Measurements from ENCODE around the gene GALK1. TPM values are rescaled to one million over a fixed set of nuclear protein-coding genes. Genes with fewer than 3 reads are reported as not detected.

GALK1 gene
- total and polyA plus RNA-seq, 2 donors (not counting 1 experiment from before 2014, with no cell fraction given), result 10.2 to 62.8 TPM

- Histone ChIP-seq H4K20me1 (ENCODE audit: control insufficient read depth, extremely low read depth, insufficient read depth, low read length) (no peaks in the 10 kb centered on the region), H3K27me3 (ENCODE audit: control insufficient read depth, insufficient read depth, low read length) (no peaks in the 10 kb centered on the region), H3K4me1 (ENCODE audit: control insufficient read depth, extremely low read depth, insufficient read depth, low read length) (no peaks in the 10 kb centered on the region), H3K36me3 (ENCODE audit: control insufficient read depth, insufficient read depth, low read length) (no peaks in the 10 kb centered on the region), H3K9me3 (ENCODE audit: control insufficient read depth, insufficient read depth, low read depth, low read length) (no peaks in the 10 kb centered on the region), H3K9ac (ENCODE audit: insufficient read depth, low read length) (no peak overlapping the region), H3K79me2 (ENCODE audit: control insufficient read depth, insufficient read depth, low read length) (no peaks in the 10 kb centered on the region), H3K4me2 (ENCODE audit: extremely low read depth, insufficient read depth, low read length) (no peak overlapping the region), H3K4me3 (replicated peaks in 1 of 4; ENCODE audit: control extremely low read depth in 1 of 4, insufficient read depth in 1 of 4, low read depth in 3 of 4, low read length in 4 of 4) (no peak overlapping the region), H3K27ac (ENCODE audit: insufficient read depth, low read length) (no peak overlapping the region), H2AFZ (ENCODE audit: low read length) (no peak overlapping the region)
- no peak for TF ChIP-seq CTCF (conservative IDR thresholded peaks at IDR 0.05 in 1 of 2, IDR thresholded peaks at IDR 0.05 in 1 of 2; ENCODE audit: low read depth in 1 of 2, low read length in 2 of 2)
- DNase-seq (ENCODE audit: low read depth in 2 of 2), result no peak
Observed at GRCh38 chr17:75739174-75739573, 25.8 kb downstream of the GALK1 start.

- Histone ChIP-seq H3K27ac (ENCODE audit: insufficient read depth, low read length) (no peak overlapping the region), H3K4me2 (ENCODE audit: extremely low read depth, insufficient read depth, low read length) (no peak overlapping the region), H3K4me1 (ENCODE audit: control insufficient read depth, extremely low read depth, insufficient read depth, low read length) (no peaks in the 10 kb centered on the region), H3K4me3 (replicated peaks in 1 of 4; ENCODE audit: control extremely low read depth in 1 of 4, insufficient read depth in 1 of 4, low read depth in 3 of 4, low read length in 4 of 4) (no peak overlapping the region), H3K9me3 (ENCODE audit: control insufficient read depth, insufficient read depth, low read depth, low read length) (no peaks in the 10 kb centered on the region), H3K79me2 (ENCODE audit: control insufficient read depth, insufficient read depth, low read length) (no peaks in the 10 kb centered on the region), H3K9ac (ENCODE audit: insufficient read depth, low read length) (no peak overlapping the region), H4K20me1 (ENCODE audit: control insufficient read depth, extremely low read depth, insufficient read depth, low read length) (no peaks in the 10 kb centered on the region), H3K27me3 (ENCODE audit: control insufficient read depth, insufficient read depth, low read length) (no peaks in the 10 kb centered on the region), H3K36me3 (ENCODE audit: control insufficient read depth, insufficient read depth, low read length) (no peaks in the 10 kb centered on the region), H2AFZ (ENCODE audit: low read length) (no peak overlapping the region)
- TF ChIP-seq EZH2 (IDR thresholded peaks at IDR 0.05; ENCODE audit: low read length, missing control alignments) (no peak), CTCF (conservative IDR thresholded peaks at IDR 0.05 in 1 of 2, IDR thresholded peaks at IDR 0.05 in 1 of 2; ENCODE audit: low read depth in 1 of 2, low read length in 2 of 2) (no peak)
- no peak for DNase-seq (ENCODE audit: low read depth in 2 of 2)
Observed at GRCh38 chr17:75738218-75738802, 26.7 kb downstream of the GALK1 start.

GRCh38 chr17:75737133-75737962 is 27.6 kb downstream of the GALK1 start:
- no peak overlapping the region for H3K4me2 ChIP-seq (ENCODE audit: extremely low read depth, insufficient read depth, low read length)
- DNase-seq (ENCODE audit: low read depth in 2 of 2), result no peak
- no peak for TF ChIP-seq CTCF (conservative IDR thresholded peaks at IDR 0.05 in 1 of 2, IDR thresholded peaks at IDR 0.05 in 1 of 2; ENCODE audit: low read depth in 1 of 2, low read length in 2 of 2)
- TF ChIP-seq EZH2 (IDR thresholded peaks at IDR 0.05; ENCODE audit: low read length, missing control alignments), result no peak

More at GRCh38 chr17:75737133-75737962, 27.6 kb downstream of the GALK1 start:
- no peaks in the 10 kb centered on the region for H3K9me3 ChIP-seq (ENCODE audit: control insufficient read depth, insufficient read depth, low read depth, low read length)
- no peaks in the 10 kb centered on the region for H3K79me2 ChIP-seq (ENCODE audit: control insufficient read depth, insufficient read depth, low read length)
- H3K27me3 ChIP-seq (ENCODE audit: control insufficient read depth, insufficient read depth, low read length), result no peaks in the 10 kb centered on the region
- H4K20me1 ChIP-seq (ENCODE audit: control insufficient read depth, extremely low read depth, insufficient read depth, low read length), result no peaks in the 10 kb centered on the region
- H3K27ac ChIP-seq (ENCODE audit: insufficient read depth, low read length), result no peak overlapping the region
- no peak overlapping the region for H2AFZ ChIP-seq (ENCODE audit: low read length)
- H3K9ac ChIP-seq (ENCODE audit: insufficient read depth, low read length), result no peak overlapping the region
- no peaks in the 10 kb centered on the region for H3K4me1 ChIP-seq (ENCODE audit: control insufficient read depth, extremely low read depth, insufficient read depth, low read length)
- H3K4me3 ChIP-seq (replicated peaks in 1 of 4; ENCODE audit: control extremely low read depth in 1 of 4, insufficient read depth in 1 of 4, low read depth in 3 of 4, low read length in 4 of 4), result no peak overlapping the region
- no peaks in the 10 kb centered on the region for H3K36me3 ChIP-seq (ENCODE audit: control insufficient read depth, insufficient read depth, low read length)
